NCI-H2196 (cell line): ENCODE data around the gene TRRAP.

Experiments used
- DNase-seq: peaks from one replicate; lab custom pipeline; 2025; ENCODE audit not compliant: unreplicated experiment; lab: John Stamatoyannopoulos, UW

TRRAP gene

DNA sequence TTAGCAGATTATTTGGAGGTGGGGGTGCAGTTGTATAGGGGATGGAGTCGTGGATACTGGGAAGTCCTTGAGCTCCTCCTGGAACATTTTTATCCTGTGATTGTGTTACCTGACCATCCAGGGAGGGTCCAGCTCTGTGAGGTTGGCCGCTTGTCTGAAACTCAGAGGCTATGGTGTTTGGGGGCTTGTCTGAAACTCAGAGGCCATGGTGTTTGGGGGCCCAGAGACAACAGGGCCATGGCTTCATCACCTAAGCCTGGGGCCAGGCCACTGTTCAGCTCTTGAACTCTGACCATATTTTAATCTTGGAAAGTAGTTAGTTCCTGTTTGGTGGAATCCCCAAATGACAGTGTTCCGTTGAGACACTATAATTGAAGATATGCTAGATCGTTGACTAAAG, 66.1 kb downstream of the TRRAP start:
- no peak for DNase-seq

DNA sequence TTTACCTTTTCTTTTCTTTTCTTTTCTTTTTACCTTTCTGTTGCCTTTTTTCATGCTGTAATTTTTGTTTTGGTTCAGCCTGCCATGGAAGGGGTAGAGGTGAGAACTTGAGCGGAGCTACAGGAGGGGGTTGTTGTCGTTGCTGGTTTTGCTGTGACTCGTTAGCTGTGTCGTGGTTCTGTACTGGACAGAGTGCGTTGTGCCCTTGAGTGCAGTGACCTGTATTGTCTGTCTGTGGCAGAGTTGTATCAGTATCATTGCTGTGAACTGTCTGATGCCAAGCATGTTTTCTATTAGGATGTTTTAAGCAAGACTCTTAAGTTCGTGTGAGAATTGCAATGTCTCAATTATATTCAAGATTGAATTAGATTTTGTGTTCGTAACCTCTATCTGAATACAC, 67.5 kb downstream of the TRRAP start:
- DNase-seq = no peak

DNA sequence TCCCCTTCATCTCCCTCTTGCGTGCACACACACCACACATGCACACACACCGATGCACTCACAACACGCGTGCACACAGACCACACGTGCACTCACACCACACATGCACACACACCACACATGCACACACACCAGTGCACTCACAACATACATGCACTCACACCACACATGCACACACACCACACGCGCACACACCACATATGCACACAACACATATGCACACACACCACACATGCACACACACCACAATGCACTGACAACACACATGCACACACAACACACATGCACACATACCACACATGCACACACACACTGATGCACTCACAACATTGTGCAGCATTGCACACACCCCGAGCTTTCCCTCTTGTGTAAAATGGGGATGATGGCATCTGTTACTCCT, 68.1 kb downstream of the TRRAP start:
- no peak for DNase-seq

DNA sequence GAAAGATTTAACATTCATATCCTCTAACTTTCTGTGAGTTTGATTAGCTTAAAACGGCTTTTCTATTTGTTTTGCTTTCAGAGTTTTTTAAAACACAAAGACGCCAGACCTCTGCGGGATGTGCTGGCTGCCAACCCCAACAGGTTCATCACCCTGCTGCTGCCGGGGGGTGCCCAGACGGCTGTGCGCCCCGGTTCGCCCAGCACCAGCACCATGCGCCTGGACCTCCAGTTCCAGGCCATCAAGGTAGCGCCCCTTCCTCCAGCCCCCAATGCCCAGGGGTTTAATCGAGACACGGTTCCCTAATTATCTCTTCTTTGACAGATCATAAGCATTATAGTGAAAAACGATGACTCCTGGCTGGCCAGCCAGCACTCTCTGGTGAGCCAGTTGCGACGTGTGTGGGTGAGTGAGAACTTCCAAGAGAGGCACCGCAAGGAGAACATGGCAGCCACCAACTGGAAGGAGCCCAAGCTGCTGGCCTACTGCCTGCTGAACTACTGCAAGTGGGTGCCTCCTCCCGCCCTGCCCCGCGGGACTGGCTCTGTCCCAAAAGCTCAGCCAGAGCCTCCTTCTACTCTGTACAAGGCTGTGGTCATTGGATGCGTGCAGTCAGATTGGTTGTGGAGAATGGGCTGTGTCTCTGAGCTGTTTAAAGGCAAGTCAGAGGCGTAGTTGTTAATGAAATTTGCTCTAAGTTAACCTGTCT, 71.2 kb downstream of the TRRAP start:
- DNase-seq = no peak

DNA sequence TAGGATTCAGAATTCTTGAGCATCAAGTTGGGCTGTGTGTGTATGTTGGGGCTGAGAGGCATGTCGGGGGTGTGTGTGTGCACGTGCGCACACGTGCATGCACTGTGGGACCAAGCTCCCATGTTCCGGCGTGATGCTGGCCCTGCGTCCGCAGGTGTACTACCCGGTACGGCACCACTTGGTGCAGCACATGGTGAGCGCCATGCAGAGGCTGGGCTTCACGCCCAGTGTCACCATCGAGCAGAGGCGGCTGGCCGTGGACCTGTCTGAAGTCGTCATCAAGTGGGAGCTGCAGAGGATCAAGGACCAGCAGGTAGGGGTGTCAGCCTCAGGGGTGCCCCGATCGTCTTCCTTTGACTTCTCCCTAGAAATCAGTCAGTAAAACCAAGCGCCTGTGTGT, 77.7 kb downstream of the TRRAP start:
- DNase-seq = no peak

DNA sequence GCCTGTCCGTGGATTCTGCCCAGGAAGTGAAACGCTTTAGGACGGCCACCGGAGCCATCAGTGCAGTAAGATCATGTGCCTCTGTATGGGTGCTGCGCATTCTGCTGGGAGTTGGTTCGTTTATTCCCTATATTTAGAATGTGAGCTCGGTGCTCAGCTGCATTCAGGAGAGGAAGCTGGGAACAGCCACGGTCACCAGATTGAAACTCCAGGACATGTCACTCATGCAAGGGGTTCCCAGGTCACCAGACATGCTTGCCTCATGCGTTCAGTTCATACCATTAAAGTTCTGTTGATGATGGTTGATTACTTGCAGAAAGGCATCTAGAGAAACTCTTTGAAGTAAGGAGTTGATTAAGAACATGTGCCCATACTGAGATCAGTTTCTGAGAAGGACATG, 78.1 kb downstream of the TRRAP start:
- DNase-seq = no peak

DNA sequence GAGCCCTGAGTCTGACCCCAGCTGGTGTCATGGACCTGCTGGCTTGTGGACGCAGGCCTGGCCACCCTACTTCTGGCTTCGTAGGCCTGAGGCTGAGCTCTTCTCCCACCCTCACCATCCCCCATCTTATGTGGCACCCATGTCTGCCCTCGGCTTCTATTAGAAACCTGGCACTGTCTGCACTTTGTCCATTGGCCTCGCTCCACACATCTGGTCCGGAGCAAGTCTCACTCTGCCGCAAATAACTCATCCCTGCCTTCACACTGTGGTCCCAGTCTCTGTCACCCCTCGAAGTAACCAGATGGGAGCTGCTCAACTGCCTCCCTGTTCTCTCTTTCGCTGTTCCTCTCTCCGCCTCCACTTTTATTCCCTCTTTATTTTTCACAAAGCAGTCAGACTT, 78.6 kb downstream of the TRRAP start:
- no peak for DNase-seq

DNA sequence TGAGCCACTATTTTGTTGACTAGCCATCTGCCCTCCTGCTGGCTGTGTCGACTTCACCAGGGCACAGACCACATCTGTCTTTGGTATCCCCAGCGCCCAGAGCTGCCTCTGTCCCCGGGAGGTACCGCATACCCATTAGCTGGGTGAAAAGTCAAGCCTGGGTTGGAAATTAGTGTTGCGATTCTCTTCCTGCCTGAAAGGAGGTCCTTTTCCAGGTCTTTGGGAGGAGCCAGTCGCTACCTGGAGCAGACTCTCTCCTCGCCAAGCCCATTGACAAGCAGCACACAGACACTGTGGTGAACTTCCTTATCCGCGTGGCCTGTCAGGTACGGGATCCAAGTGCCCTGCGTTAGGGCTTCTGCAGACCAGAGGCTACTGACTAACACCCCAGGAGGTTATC, 79.4 kb downstream of the TRRAP start:
- no peak for DNase-seq

DNA sequence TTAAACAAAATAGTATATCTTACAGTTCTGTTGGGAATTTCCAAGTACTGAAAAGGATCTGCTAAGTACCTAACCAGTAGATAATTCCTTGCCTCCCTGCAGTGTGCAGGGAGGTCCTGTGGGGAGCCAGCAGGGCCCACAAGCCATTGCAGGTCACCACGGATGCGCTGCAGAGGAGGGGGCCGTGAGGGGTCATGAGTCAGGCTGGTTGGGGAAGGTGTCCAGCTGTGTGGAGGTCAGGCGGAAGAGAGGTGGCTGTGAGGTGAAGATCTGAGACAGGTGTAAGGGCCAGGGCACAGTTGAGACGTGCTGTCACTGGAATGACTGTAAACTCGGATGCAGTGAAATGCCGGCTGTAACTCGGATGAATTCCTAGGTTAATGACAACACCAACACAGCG, 80.6 kb downstream of the TRRAP start:
- no peak for DNase-seq

DNA sequence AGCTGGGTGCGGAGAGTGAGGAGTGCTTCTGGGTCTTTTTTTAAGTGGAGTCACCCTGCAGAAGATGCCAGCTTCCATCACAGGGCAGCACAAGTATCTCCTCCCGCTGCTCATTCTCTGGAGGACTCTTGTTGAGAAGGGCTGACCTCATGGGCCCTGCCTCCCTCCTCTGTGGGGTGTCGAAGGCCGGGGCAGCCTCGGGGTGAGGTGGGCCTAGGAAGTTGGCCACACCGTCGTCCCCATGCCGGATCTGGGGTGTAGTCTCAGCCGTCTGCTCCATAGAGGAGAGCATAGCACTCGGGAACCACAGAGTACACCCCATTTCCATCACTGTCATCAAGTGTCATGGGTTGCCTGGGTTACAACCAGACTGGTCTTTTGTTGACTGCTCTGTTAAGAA, 85.0 kb downstream of the TRRAP start:
- no peak for DNase-seq

DNA sequence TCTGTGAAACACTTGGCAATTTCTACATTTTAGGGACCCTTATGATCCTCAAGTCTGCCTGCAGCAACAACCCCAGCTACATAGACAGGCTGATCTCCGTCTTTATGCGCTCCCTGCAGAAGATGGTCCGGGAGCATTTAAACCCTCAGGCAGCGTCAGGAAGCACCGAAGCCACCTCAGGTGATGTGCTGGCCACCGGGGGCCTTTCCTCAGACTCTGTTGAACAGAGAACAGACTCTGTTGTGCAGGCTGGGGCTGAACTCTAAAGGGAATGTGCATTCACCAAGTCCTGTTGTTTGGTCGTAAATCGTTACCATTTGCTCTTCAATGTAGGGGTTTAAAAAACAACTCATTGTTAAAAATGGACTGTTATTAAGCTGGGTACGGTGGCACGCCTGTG, 86.3 kb downstream of the TRRAP start:
- DNase-seq = no peak

DNA sequence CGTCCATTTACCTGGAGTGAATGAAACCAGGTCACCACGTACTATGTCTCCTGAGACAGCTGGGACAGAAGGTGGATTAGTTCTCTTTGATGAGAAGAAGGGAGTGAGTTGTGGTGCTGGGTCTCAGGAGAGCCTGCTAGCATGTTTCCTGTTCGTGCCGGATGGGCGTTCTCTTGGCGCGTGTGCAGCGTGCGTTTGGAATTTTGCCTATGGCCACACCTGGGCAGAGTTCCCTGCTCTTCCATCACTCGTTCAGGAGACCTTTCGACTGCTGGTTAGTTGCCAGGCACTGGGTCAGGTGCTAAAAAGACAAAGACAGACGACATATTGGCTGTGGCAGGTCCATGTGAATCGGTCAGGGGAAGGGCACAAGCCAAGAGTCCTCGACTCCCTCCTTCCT, 90.3 kb downstream of the TRRAP start:
- no peak for DNase-seq

DNA sequence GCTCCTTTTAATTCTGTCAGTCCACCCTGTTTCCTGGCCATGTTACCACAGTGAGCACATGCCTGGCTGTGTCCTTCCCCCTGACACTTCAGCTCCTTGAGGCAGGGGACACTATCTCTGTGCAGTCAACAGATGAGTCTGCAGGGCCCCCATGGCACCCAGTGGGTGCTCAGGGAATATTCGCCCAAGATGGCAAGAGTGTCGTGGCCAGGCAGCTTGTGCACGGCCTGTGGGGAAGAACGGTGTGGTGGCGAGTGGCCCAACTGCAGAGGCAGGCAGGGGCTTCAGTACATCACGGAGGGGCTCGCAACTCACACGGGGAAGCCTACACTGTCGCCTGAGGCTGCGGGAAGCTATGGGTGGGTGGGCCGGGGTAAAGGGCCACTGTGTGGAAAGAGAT, 91.1 kb downstream of the TRRAP start:
- no peak for DNase-seq

DNA sequence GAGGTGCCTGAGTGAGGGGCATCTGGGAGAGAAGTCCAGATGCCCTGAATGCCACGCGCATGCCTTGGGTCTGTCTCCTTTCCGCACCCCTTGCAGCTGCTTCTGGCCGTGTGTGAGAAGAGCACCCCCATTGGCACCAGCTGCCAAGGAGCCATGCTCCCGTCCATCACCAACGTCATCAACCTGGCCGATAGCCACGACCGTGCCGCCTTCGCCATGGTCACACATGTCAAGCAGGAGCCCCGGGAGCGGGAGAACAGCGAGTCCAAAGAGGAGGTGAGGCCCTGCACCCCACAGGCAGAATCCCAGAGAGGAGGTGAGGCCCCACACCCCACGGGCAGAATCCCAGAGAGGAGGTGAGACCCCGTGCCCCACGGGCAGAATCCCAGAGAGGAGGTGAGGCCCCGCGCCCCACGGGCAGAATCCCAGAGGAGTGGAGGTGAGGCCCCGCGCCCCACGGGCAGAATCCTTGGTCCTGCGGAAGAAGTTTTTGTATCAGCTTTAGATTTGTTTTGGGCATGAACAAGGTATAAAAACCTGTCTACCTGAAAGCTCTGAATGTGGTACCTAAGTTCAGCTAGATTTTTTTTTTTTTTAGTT, 91.8 kb downstream of the TRRAP start:
- DNase-seq = no peak

DNA sequence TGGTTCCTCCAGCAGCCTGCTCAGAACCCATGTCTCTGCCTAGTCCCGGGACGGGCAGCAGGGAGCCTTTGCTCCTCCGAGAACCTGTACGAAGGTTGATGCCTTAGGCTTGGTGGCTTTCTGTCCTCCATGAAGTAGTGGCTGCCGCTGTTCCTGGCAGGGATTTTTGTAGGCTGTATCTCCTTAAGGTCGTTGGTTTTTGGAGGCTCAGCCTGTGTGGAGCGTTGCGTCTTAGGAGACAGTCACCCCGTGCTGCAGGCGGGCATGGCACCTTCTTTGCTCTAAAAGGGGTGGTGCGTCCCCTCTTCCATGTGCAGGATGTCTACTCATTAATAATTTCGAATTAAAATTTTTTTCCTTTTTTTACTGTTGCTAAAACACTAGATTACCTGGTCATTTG, 92.5 kb downstream of the TRRAP start:
- no peak for DNase-seq

DNA sequence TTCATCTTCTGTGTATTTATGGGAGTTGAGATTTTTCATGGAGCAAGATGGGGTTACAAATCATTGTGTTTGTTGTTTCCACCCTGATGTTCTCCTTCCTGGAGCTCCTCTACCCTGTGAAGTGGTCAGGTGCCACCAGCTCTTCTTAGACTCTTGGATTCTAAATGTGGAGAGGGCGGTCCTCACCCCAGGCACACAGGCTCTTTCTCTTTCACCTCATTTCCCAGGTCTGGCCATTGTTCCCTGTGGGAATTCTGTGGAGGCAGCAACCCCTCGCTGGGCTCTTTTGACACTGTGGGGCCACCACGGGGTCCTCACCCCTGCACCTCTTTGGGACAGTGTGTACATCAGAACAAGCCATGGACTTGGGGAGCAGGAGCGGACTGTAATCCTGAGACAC, 95.9 kb downstream of the TRRAP start:
- DNase-seq = no peak

DNA sequence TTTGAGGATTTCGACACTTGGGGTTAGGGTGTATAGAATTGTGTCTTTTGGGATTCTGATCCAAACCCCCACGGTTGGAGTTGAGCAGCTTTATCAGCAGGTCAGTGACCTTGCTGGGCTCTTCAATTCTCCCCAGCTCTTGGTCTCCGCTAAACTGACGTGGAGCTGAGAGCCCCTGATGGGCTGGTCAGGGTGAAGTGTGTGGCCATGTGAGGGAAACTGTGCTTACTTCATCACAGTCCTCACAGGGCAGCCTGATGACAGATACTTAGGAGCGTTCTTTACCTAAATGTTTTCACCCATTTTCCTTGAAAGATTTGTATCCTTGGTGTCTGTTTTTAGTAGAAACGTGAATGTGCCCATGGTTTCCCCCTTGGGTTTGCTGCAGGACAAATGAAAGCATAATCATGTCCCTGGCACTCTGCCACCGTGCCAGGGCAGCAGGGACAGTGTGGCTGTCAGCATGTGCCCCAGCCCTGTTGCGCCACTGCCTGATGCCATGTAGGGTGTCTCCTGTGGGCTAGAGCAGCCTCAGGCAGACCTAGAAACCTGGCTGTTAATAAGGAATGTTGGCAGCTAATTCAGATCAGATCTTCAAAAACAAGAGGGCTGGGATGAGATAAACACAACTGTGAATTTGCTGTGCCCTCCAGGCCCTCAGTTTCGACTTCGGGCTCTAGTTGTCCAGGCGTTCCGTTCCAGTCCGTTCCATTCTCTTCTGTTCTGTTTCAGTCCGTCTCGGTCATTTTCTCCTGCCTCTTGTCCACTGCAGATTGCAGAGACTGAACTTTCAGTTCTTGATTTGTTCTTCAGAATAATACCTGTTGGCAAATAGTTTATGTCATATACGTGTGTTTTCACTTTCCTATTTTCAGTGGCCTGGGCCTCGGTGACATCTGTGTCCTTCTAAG, 96.8 kb downstream of the TRRAP start:
- DNase-seq = no peak

DNA sequence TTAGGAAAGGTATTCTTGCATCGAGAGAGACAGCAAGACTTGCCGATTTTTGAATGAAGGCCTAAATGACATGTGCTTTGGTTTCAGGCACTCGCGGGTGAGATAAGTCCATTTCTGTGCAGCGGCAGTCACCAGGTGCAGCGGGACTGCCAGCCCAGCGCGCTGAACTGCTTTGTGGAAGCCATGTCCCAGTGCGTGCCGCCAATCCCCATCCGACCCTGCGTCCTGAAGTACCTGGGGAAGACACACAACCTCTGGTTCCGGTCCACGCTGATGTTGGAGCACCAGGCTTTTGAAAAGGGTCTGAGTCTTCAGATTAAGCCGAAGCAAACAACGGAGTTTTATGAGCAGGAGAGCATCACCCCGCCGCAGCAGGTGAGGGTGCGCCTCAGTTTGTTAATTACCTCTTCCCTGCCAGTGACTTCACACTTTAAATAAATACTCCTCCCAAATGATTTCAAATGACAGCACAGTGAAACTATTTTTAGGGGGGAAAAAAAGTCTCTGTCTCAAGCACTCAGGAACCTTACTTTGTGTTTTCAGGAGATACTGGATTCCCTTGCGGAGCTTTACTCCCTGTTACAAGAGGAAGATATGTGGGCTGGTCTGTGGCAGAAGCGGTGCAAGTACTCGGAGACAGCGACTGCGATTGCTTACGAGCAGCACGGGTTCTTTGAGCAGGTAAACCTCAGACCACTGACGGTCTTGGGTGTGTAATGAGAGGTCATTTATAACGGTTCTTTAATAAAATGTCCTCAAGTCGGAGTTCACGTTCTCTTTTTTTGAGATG, 98.3 kb downstream of the TRRAP start:
- DNase-seq = no peak

DNA sequence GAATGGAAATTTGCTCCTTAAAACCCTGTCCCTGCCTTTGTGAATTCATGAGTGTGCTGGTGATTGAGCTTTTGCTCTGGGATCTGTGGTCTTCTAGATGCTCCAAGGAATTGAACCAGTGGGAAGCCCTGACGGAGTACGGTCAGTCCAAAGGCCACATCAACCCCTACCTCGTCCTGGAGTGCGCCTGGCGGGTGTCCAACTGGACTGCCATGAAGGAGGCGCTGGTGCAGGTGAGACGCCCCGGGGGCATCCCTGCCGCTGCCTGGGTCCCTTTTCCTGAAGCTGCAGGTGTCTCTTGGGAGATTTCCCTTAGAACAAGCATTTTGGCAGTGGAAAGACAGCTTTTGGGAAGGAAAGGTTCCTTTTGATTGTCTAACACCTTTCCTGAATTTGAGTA, 100.3 kb downstream of the TRRAP start:
- no peak for DNase-seq

DNA sequence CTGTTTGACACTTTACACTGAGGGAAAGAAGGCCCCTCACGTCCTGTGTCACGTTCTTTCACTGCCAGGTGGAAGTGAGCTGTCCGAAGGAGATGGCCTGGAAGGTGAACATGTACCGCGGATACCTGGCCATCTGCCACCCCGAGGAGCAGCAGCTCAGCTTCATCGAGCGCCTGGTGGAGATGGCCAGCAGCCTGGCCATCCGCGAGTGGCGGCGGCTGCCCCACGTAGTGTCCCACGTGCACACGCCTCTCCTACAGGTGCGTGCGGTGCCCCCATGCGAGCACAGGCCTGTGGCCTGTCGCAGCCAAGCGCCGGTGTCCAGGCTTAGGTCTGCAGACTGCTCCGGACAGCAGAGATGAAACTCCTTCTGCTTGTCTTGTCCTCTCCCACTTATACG, 103.4 kb downstream of the TRRAP start:
- no peak for DNase-seq

DNA sequence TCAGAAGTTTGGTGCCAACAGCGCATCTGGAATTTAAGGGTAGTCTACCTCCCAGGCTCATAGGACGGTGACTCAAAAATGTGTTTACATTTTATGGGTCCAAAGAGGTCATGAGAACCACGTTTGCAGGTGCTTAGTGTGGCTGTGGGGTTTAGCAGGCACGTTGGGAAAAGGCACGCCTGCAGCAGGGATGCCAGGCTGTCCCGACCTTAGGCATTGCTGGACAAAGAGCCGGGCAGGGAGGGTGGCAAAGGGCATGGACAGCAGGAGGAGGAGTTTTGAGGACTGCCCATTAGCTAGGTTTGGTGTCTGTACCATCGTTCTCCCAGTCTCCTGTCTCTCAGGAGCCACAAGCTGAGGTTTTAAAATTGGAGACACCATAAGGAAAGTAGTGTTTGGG, 104.4 kb downstream of the TRRAP start:
- DNase-seq = no peak
